RWPE1 (cell line): ENCODE results near the gene ZDHHC20.

Experiments
- CTCF ChIA-PET: fragments of 350-600 bp; sonication (Branson Sonifier 250); formaldehyde crosslinking; extraction: SDS; loops from one replicate; lab custom pipeline; 2021; lab: Yijun Ruan, JAX
- POLR2A ChIA-PET: fragments of 400-600 bp; formaldehyde crosslinking; extraction: SDS; loops from one replicate; lab custom pipeline; 2020; ENCODE audit warnings: antibody characterized with exemption; ENCODE audit not compliant: low non-redundant PET; lab: Yijun Ruan, JAX
- DNase-seq: peaks from one replicate; pipeline ENCODE4 v3.0.0; 2012; ENCODE audit warnings: low spot score
- H3K27ac ChIP-seq: fragments of 450-650 bp; 2 replicates; pipeline ENCODE4 v1.5.1; 2017
- CTCF ChIP-seq: fragments of 450-650 bp; conservative IDR thresholded peaks from 2 replicates; pipeline ENCODE4 v1.5.1; 2017; ENCODE audit warnings: low read depth, mild to moderate bottlenecking

The ZDHHC20 gene

GRCh38 chr13:21372530-21372929, 86.6 kb downstream of the ZDHHC20 start:
- no peak overlapping the region for H3K27ac ChIP-seq
- ChIA-PET CTCF (interaction anchor here (0.6 kb wide), 2 partner anchors 19 to 77 kb away, joined by 3 read pairs; no protein-coding TSS in a partner anchor), POLR2A (no interaction called here)
- no peak for DNase-seq
- TF ChIP-seq CTCF = no peak

GRCh38 chr13:21371011-21371410, 88.1 kb downstream of the ZDHHC20 start:
- CTCF ChIA-PET = no interaction called here
- POLR2A ChIA-PET = no interaction called here
- no peak for DNase-seq
- H3K27ac ChIP-seq = no peak overlapping the region
- no peak for TF ChIP-seq CTCF

- ChIA-PET POLR2A (no interaction called here), CTCF (no interaction called here)
- TF ChIP-seq CTCF = no peak
These were observed 93.5 kb downstream of the ZDHHC20 start for GRCh38 chr13:21365574-21365973.

GRCh38 chr13:21364916-21365315, 94.2 kb downstream of the ZDHHC20 start:
- POLR2A ChIA-PET = no interaction called here
- no peak for TF ChIP-seq CTCF
- DNase-seq = no peak

More at GRCh38 chr13:21365574-21365973, 93.5 kb downstream of the ZDHHC20 start:
- no peak for DNase-seq
- H3K27ac ChIP-seq = no peak overlapping the region

GRCh38 chr13:21364357-21364756, 94.7 kb downstream of the ZDHHC20 start:
- CTCF ChIA-PET = interaction anchor here (0.6 kb wide), 1 partner anchor 1957 kb away, joined by 7 read pairs; no protein-coding TSS in a partner anchor
- H3K27ac ChIP-seq = no peak overlapping the region
- no peak for DNase-seq
- no peak for TF ChIP-seq CTCF
- POLR2A ChIA-PET = no interaction called here

More at GRCh38 chr13:21364916-21365315, 94.2 kb downstream of the ZDHHC20 start:
- no peak overlapping the region for H3K27ac ChIP-seq
- CTCF ChIA-PET = no interaction called here

- DNase-seq = no peak
- ChIA-PET POLR2A (no interaction called here), CTCF (no interaction called here)
- no peak overlapping the region for H3K27ac ChIP-seq
- TF ChIP-seq CTCF = no peak
These were observed 96.4 kb downstream of the ZDHHC20 start for GRCh38 chr13:21362741-21363140.

GRCh38 chr13:21361706-21362105, 97.4 kb downstream of the ZDHHC20 start:
- H3K27ac ChIP-seq = no peak overlapping the region
- no peak for TF ChIP-seq CTCF
- ChIA-PET CTCF (no interaction called here), POLR2A (no interaction called here)
- no peak for DNase-seq
